NCI-H1417 (cell line): Measurements from ENCODE around the gene ARPC4.

Experiments
- DNase-seq, 3 experiments: peaks; one replicate each; lab custom pipeline; 2025; lab: John Stamatoyannopoulos, UW

Gene ARPC4

DNA sequence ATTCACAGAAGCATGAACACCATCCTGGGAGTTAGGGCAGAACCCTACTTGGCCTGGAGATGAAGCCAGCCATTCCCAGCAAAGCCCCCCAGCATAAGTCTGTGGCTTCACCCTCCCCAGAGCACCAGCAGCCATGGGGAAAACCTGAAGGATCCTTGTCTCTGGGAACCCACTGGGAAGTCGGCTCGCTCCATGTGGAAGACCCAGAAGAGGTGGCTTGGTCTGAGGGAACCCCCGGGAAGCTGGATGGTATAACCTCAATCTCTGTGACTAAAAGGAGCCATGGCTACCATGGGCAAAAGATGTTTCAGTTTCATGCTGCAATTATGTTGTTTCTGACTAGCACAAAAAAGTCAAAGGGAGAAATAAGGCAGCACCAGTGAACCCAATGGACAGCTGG, 62.7 kb downstream of the ARPC4 start:
- no peak for DNase-seq
